RWPE1 (cell line): Measurements from ENCODE around the gene C12orf43.
A peak's percentile ranks its signal among the peaks of the same experiment; 100 is the strongest.

ENCODE experiments used
- CTCF ChIA-PET: fragments of 350-600 bp; sonication (Branson Sonifier 250); formaldehyde crosslinking; extraction: SDS; loops from one replicate; lab custom pipeline; 2021; lab: Yijun Ruan, JAX
- POLR2A ChIA-PET: fragments of 400-600 bp; formaldehyde crosslinking; extraction: SDS; loops from one replicate; lab custom pipeline; 2020; ENCODE audit warnings: antibody characterized with exemption; ENCODE audit not compliant: low non-redundant PET; lab: Yijun Ruan, JAX
- DNase-seq: peaks from one replicate; pipeline ENCODE4 v3.0.0; 2012; ENCODE audit warnings: low spot score
- H3K27ac ChIP-seq: fragments of 450-650 bp; 2 replicates; pipeline ENCODE4 v1.5.1; 2017
- TF ChIP-seq, protein P1 (sequence below): fragments of 450-650 bp; conservative IDR thresholded peaks from 2 replicates; pipeline ENCODE4 v1.5.1; 2017; ENCODE audit warnings: low read depth, mild to moderate bottlenecking

C12orf43 gene

GRCh38 chr12:121008347-121009098, 7.8 kb downstream of the C12orf43 start:
- DNase-seq = no peak
- no peak overlapping the region for H3K27ac ChIP-seq
- TF ChIP-seq, protein P1, sequence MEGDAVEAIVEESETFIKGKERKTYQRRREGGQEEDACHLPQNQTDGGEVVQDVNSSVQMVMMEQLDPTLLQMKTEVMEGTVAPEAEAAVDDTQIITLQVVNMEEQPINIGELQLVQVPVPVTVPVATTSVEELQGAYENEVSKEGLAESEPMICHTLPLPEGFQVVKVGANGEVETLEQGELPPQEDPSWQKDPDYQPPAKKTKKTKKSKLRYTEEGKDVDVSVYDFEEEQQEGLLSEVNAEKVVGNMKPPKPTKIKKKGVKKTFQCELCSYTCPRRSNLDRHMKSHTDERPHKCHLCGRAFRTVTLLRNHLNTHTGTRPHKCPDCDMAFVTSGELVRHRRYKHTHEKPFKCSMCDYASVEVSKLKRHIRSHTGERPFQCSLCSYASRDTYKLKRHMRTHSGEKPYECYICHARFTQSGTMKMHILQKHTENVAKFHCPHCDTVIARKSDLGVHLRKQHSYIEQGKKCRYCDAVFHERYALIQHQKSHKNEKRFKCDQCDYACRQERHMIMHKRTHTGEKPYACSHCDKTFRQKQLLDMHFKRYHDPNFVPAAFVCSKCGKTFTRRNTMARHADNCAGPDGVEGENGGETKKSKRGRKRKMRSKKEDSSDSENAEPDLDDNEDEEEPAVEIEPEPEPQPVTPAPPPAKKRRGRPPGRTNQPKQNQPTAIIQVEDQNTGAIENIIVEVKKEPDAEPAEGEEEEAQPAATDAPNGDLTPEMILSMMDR = no peak
- ChIA-PET POLR2A (no interaction called here), CTCF (interaction anchor here (0.7 to 2.5 kb wide), 4 partner anchors 62 to 360 kb away, joined by 4 to 13 read pairs (median 4); no protein-coding TSS in a partner anchor)

DNA sequence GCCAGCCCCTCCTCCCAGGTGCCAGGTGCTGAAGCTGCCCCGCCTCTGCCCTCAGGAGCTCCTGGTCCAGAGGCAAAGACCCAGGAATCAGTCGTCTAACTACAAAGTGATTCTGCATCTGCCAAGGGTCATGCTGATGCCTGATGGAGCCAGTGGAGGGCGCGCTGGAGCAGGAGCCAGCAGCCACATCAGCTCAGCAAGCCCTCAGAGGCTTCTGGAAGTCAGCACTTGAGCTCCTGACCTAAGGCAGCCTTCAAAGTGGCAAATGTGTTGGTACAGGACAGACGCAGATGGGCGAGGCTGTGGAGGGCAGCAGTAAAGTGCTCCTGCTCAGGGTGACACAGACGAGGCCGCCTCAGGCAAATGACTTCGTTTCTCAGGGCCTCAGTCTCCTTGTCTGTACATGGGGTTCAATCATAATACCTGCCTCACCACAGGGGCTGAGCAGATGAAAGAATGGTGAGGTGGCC, 10.9 kb downstream of the C12orf43 start:
- TF ChIP-seq, protein P1 = peak; percentile 43
- POLR2A ChIA-PET = no interaction called here
- DNase-seq = no peak

GRCh38 chr12:121004253-121004815, 12.0 kb downstream of the C12orf43 start:
- ChIA-PET CTCF (no interaction called here), POLR2A (no interaction called here)
- TF ChIP-seq, protein P1 = no peak
- no peak overlapping the region for H3K27ac ChIP-seq
- no peak for DNase-seq

More for the DNA sequence above, 10.9 kb downstream of the C12orf43 start:
- CTCF ChIA-PET = interaction anchor here (0.5 to 0.8 kb wide), 3 partner anchors 30 to 241 kb away, joined by 3 to 6 read pairs (median 3); no protein-coding TSS in a partner anchor
- no peak overlapping the region; the same call in 1 of the 2 replicates for H3K27ac ChIP-seq

- CTCF ChIA-PET = no interaction called here
- no peak for DNase-seq
- no peak overlapping the region for H3K27ac ChIP-seq
- TF ChIP-seq, protein P1 = no peak
- POLR2A ChIA-PET = no interaction called here
Observed at GRCh38 chr12:121003650-121004049, 12.6 kb downstream of the C12orf43 start.

DNA sequence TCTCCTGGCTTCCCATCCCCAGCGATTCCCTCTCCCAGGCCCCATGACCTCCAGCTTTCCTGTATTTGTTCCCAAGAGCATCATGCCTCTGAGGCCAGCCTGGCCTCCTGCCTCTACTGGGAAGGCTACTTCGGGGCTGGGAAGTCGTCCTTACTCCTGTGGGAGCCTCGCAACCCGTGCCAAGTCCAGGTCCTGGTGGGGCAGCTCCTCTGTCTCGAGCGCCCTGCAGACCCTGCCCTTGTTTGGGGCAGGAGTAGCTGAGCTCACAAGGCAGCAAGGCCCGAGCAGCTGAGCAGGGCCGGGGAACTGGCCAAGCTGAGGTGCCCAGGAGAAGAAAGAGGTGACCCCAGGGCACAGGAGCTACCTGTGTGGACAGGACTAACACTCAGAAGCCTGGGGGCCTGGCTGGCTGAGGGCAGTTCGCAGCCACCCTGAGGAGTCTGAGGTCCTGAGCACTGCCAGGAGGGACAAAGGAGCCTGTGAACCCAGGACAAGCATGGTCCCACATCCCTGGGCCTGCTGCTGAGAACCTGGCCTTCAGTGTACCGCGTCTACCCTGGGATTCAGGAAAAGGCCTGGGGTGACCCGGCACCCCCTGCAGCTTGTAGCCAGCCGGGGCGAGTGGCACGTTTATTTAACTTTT, 14.3 kb downstream of the C12orf43 start:
- H3K27ac ChIP-seq = no peak overlapping the region
- TF ChIP-seq, protein P1 = no peak
- POLR2A ChIA-PET = no interaction called here
- CTCF ChIA-PET = no interaction called here
- no peak for DNase-seq

- TF ChIP-seq, protein P1 = no peak
- CTCF ChIA-PET = no interaction called here
- POLR2A ChIA-PET = no interaction called here
- DNase-seq = no peak
- H3K27ac ChIP-seq = no peak overlapping the region
Observed at GRCh38 chr12:121001060-121001459, 15.2 kb downstream of the C12orf43 start.
